GM04503 (cell line): Measurements from ENCODE around the gene DBX1.
"Not testable (repeated sequence)": the region's sequence is repeated elsewhere in the genome, so short reads cannot be mapped to it uniquely, and the experiment has no call there.

Experiments used
- DNase-seq: peaks from one replicate; pipeline ENCODE4 v3.0.0-alpha.2; 2012; ENCODE audit warnings: low read depth

The DBX1 gene

DNA sequence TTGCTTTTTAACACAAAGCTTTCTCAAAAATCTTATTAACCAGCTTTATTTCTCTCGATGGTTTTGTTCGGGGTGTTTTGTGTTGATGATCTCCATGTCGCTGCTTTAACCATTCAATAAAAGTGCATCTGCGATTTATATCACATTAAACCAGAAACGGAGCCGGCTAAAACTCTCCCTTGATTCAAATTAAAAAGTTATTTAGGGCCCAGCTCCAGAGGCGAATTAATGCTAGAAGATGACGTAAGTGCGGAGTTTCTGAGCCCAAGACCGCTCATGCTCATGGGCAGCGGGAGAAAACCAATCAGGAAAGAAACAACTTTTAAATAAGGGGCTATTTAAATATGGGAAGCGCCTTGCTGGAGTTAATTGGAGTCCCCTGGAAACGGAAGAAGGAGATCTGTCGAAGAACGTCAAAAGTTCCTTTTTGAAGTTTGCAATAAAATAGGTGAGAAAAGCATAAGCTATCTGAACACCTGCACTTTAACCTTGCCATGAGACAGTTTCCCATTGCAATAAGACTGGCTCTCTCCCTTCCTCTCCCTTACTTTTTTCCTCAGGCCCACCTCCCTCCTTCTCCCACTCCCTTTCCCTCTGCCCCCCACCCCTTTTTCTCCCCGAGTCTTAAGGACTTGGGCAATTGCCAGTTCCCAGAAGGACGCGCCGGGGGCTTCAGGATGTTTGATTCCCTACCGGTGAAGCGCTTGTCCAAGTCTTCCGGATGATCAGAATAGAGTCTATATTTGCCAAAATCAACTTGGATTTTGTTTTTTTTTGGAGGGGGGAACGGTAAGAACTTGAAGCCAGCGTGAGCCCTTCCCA is 1.9 kb upstream of the DBX1 start:
- no peak for DNase-seq

GRCh38 chr11:20161230-20161918 is 1.1 kb upstream of the DBX1 start:
- no peak for DNase-seq

DNA sequence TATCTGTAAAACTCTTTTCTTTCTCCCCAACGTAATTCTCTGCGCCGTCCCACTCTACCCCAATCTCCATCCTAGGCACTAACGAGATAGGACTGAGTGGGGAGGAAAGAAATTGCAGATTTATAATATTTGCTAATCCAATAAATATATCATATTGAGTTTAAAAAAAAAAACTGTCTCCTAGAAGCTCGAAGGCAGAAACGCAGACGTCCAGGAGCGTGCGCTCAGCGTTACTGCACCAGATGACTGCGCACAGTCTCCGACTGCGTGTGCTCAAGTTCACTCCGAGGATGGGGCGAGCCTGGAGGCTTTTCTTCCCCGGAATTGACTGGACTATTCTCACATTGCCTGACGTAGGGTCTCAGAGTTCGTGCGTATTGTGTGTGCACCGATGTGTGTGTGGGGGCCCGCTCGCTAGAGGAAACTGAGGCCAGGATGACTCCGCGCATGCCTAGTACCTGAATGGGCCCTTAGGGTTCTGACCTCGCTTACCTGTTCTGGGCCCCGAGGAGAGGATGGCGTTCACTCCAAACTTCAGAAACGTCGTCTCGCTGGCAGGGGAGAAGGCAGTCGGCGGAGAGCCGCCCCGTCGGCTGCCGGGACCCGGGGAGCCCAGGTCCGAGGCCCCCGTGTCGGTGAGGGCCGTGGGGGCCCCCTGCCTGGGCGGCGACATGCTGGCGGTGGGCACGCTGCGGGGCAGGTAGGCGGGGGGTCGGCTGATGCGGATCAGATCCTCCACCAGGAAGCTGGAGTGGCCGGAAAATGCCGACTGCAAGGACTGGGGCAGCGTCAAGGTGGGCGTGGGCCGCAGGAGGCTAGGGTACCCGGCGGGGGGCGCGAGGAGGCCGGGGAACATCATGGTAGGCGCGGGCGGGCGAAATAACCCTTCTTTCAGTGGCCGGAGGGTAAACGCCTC is 551 bp downstream of the DBX1 start:
- DNase-seq: no peak

DNA sequence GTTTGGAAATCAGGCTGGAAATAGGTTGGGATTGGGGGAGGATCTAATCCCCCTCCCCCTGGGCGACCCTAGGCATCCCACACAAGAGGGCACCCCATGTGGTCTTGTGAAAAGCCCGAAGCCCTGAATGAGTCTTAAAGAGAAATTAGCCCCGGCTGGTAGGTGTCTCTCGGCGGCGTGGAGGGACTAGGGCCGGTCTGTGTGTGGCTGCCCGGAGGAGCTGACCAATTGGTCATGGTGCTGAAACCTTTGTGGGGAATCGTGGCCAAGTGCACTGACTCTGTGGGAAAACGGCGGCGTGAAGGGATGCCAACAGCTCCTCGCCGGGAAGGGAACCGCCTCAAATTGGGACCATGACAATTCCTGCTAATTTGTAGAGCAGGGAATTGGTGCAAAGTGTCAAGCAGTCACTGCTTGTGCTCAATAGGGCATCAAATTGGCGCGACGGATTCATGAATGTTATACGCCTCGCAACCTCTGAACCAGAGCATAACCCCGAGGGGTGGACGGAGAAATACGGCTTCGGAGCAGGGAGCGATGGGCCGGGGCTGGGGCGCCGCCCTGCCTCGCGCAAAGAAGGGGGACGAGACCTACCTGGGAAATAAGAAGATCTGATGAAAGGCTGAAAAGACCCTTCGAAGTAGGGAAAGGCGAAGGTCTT is 1.5 kb downstream of the DBX1 start:
- no peak for DNase-seq

DNA sequence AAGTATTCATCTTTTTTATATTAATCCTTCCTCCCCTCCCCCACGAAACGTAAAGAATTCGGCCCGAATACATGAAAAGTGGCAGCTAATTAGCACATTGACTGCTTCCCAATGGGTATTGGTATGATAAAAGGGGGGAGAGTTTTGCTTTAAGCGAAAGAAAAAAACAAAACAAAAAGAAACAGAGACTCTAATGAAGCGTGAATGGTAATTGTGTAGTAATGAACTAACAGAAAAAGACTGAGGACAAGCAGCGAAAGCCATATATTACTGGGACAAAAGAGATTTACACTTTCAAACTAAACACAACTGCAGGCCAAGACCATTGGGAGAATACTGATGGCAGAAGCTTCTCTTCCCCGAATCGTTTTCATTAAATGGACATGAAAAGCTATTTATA is 2.5 kb downstream of the DBX1 start:
- no peak for DNase-seq

- no peak for DNase-seq
Measured at GRCh38 chr11:20156876-20157613, 3.2 kb downstream of the DBX1 start.

DNA sequence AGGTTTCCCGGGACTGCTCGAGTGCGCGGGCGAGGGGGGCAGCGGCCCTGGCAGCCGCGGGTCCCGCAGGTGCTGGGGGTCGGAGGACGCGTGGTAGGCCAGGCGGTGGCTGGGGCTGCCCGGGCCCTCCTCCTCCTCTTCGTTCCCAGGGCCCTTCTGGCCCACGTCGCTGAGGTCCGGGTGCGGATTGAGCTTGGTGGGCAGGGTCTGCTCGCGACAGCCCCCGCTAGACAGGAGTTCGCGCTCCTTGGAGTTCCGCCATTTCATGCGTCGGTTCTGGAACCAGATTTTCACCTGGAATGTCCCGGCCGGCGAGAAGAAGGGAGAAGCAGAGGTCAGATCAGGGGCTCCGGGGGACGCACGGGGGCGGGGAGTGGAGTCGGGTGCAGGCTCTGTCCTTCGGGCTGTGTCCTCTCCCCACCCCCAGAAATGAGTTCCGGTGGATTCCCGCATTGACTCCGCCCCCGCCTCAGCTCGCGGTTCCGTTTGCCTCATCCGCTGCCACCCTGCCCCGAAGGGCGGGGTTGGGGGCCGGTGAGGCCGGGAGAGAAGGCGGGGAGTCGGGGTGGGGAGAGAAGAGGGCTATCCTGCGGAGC is 3.9 kb downstream of the DBX1 start:
- DNase-seq: no peak

DNA sequence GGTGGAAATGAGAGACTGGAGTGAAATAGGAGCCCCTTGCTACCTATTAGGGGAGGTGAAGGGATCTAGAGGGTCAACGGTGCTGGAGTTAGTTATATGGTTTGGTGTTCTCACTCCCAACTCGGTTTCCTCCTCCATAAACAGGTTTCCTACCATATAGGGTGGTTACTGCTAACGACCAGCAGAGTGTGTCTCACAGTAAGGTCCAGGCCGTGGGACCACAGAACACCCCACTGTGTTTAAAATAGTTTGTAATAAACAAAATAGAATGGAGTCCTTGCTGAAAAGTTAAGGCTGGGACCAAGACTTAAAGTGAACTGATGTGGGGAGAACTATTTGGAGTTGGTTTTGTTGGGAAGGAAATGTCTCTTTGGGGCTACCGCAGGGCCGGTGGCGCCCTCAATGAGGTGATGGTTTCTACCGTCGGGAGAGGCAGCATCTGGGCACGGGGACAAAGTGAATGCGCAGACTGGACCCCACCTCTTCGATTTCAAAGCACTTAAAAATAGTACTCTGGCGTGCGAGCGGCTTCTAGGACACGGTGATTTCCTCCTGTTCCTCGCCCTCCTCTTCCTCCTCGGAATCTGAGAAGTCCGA is 4.5 kb downstream of the DBX1 start:
- DNase-seq: no peak

- DNase-seq: peak; percentile 58
Measured at GRCh38 chr11:20154381-20154780, 5.9 kb downstream of the DBX1 start.

DNA sequence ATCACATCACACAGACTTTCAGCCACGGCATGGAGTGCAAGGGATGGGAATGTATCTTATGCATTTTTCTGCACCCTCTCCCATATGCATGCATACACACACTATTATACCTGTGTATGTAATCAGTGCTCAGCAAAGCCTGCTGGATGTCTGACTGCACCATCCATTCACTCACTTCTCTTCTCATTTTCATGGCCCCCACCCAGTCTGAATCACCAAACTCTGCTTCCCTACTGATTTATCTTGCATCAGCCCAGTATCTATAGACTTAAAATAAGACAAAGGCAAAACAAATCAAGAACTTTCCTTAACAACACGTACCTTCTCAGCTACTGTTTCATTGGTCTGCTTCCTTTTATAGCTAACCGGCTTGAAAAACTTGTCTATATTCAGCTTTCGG is 21.6 kb downstream of the DBX1 start:
- no peak for DNase-seq

DNA sequence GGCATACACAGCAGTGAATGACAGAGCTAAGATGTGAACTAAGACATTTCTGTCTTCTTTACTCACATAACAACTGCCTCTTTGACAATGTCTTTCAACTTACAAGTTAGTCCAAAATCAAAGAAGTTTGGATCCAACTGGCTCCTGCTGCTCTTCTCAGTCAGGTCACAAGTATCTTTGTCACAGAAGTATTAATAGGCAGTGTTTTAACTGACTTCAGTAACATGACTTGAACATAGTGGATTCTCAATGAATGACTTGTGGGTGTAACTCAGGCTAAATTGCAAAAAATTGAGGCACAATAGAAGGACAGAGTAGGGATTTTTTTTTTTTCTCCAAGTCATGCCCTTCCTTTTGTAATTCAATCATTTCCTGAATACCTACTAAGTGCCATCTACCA is 22.6 kb downstream of the DBX1 start:
- DNase-seq: no peak

- no peak for DNase-seq
Measured at GRCh38 chr11:20134991-20135736, 25.1 kb downstream of the DBX1 start.

GRCh38 chr11:20132667-20133039 is 27.6 kb downstream of the DBX1 start:
- no peak for DNase-seq

DNA sequence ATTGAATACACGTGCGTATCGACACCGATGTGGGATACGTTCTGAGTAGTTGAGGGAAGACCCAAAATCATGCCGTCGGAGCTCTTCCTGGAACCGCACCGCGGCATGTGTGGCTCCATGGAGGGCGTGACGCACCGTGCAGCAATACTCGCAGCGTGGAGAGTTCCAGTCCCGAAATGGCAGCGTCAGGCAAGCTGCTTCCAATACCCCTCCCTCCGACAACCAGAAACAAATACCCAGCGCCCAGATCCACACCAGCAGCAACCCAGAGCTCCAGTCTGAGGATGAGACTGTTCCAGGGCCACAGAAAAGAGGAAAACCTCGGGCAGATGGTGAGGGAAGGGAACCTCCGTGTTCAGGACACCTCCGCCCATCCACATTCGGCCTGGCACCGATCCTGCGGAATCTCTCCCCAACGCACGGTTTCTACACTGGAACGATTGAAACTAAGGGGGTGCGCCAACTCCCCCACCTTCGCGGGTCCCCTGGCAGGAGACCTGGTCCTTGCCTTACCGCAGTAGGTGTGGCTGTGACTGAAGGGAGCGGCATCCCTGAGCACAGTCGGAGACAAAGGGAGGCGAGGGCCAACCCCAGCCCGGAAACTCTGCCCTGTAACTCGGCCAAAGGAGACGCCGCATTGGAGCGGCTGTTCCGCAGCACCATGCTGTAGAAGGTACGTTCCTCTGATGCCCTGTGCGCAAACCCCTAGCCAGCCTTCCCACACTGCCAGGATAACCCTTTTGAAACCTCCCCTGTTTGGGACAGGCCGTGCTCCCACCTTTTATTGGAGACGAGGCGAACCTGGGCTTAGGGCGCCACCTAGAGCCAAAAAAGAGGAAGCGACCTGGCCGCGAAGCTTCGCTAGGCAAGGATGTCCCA is 28.2 kb downstream of the DBX1 start:
- DNase-seq: no peak

- DNase-seq: no peak
Measured at GRCh38 chr11:20129665-20130064, 30.6 kb downstream of the DBX1 start.

GRCh38 chr11:20128528-20128825 is 31.8 kb downstream of the DBX1 start:
- not testable (repeated sequence) for DNase-seq

DNA sequence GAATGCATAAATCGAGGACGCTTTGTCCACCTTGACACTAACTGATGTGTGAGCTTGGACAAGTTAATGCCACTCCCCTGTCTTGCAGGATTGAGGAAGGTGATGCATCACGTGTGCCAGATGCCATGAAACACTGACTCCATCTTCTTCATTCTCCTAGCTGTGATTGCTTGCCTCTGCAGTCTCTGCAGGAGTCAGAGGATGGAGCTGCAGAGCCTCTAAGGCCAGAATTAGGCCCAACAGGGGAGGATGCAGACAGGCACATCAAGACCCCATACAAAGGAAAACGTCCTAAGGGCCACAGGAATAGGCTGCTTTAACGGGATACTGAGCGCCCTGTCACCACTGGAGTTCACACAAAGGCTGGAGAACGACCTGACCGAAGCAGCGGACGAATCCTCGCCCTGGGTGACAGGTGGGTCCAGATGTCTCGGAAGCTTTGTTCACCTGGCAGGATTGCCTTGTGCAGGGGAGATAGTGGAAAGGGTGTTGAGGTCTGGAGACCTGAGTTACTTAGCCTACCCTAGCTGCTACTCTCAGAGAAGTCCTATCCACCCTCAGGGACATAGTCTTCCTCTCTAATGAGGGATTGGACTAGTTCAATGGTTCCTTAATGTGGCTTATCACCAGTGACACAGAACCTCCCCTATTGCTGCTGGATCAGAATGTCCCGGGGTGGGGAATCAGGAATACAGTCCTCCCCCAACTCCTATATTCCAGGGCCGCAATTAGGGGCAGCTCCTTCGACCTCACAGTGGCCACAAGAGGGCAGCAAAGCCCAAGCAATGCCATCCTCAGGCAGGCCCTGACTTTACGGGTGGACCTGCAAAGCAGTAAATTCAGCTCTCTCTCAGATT is 32.4 kb downstream of the DBX1 start:
- DNase-seq: no peak

- DNase-seq: no peak
Measured at GRCh38 chr11:20126724-20127123, 33.6 kb downstream of the DBX1 start.
